Sigmoid colon (tissue), 4 donors: ENCODE measurements around the gene LGALS7B.

ENCODE experiments used
- CTCF ChIP-seq, 4 experiments: fragments of 450-650 bp in 3 of 4; fragments of 200-600 bp in 1 of 4; IDR thresholded peaks; one replicate each; pipeline ENCODE4 v1.5.1; 2016 to 2019; ENCODE audit warnings: antibody characterized with exemption in 4 of 4, mild to moderate bottlenecking in 3 of 4, moderate library complexity in 2 of 4
- POLR2A ChIP-seq, 2 donors: fragments of 450-650 bp; IDR thresholded peaks; one replicate each; pipeline ENCODE4 v1.6.1; 2016; ENCODE audit warnings: antibody characterized with exemption in 2 of 2, mild to moderate bottlenecking in 2 of 2, moderate library complexity in 2 of 2
- POLR2AphosphoS5 ChIP-seq, 4 donors: sonication (generic); formaldehyde crosslinking; IDR thresholded peaks; one replicate each; pipeline ENCODE4 v1.6.1; 2017; ENCODE audit warnings: antibody characterized with exemption in 4 of 4

GRCh38 chr19:38740257-38740592 lies 48.8 kb upstream of the LGALS7B start:
- TF ChIP-seq CTCF (IDR thresholded peaks at IDR 0.05), result no peak
- no peak for TF ChIP-seq POLR2A (IDR thresholded peaks at IDR 0.05)
- no peak for TF ChIP-seq POLR2AphosphoS5 (IDR thresholded peaks at IDR 0.05)
